ENCODE results near the gene TEX9.
"Not testable (repeated sequence)": the region's sequence is repeated elsewhere in the genome, so short reads cannot be mapped to it uniquely, and the experiment has no call there.

Gene TEX9

GRCh38 chr15:56393277-56393676 is 28.1 kb downstream of the TEX9 start:
- no peaks in the 10 kb centered on the region for H3K4me1 ChIP-seq (ENCODE audit: control insufficient read depth, insufficient read depth, low read length, unreplicated experiment)
- H2AFZ ChIP-seq (ENCODE audit: low read length, unreplicated experiment) = no peak overlapping the region
- H3K79me2 ChIP-seq (ENCODE audit: control insufficient read depth, insufficient read depth, low read length, unreplicated experiment) = no peaks in the 10 kb centered on the region
- no peak overlapping the region for H3K4me3 ChIP-seq (ENCODE audit: low read depth, low read length)
- H3K27ac ChIP-seq (ENCODE audit: low read depth, low read length) = no peak overlapping the region
- H3K36me3 ChIP-seq (ENCODE audit: insufficient read depth, low read length) = no peaks in the 10 kb centered on the region
- H3K27me3 ChIP-seq (ENCODE audit: insufficient read depth, low read length) = no peaks in the 10 kb centered on the region

- no peaks in the 10 kb centered on the region for H3K36me3 ChIP-seq (ENCODE audit: insufficient read depth, low read length)
- H3K79me2 ChIP-seq (ENCODE audit: control insufficient read depth, insufficient read depth, low read length, unreplicated experiment) = no peaks in the 10 kb centered on the region
- H2AFZ ChIP-seq (ENCODE audit: low read length, unreplicated experiment) = no peak overlapping the region
- no peak overlapping the region for H3K27ac ChIP-seq (ENCODE audit: low read depth, low read length)
- H3K4me3 ChIP-seq (ENCODE audit: low read depth, low read length) = no peak overlapping the region
- H3K4me1 ChIP-seq (ENCODE audit: control insufficient read depth, insufficient read depth, low read length, unreplicated experiment) = no peaks in the 10 kb centered on the region
- H3K27me3 ChIP-seq (ENCODE audit: insufficient read depth, low read length) = no peaks in the 10 kb centered on the region
Observed at GRCh38 chr15:56394909-56395308, 29.7 kb downstream of the TEX9 start.

- H3K27ac ChIP-seq (ENCODE audit: low read depth, low read length); H2AFZ ChIP-seq (ENCODE audit: low read length, unreplicated experiment); H3K4me1 ChIP-seq (ENCODE audit: control insufficient read depth, insufficient read depth, low read length, unreplicated experiment); H3K79me2 ChIP-seq (ENCODE audit: control insufficient read depth, insufficient read depth, low read length, unreplicated experiment); H3K4me3 ChIP-seq (ENCODE audit: low read depth, low read length); H3K27me3 ChIP-seq (ENCODE audit: insufficient read depth, low read length); H3K36me3 ChIP-seq (ENCODE audit: insufficient read depth, low read length): not testable (repeated sequence)
Observed at GRCh38 chr15:56397325-56397724, 32.1 kb downstream of the TEX9 start.

- not testable (repeated sequence) for H3K27me3 ChIP-seq (ENCODE audit: insufficient read depth, low read length); H3K36me3 ChIP-seq (ENCODE audit: insufficient read depth, low read length); H3K4me1 ChIP-seq (ENCODE audit: control insufficient read depth, insufficient read depth, low read length, unreplicated experiment); H3K4me3 ChIP-seq (ENCODE audit: low read depth, low read length); H2AFZ ChIP-seq (ENCODE audit: low read length, unreplicated experiment); H3K27ac ChIP-seq (ENCODE audit: low read depth, low read length); H3K79me2 ChIP-seq (ENCODE audit: control insufficient read depth, insufficient read depth, low read length, unreplicated experiment)
Observed at GRCh38 chr15:56399209-56399608, 34.0 kb downstream of the TEX9 start.

GRCh38 chr15:56410721-56411120 is 45.5 kb downstream of the TEX9 start:
- H3K4me3 ChIP-seq (ENCODE audit: low read depth, low read length) = no peak overlapping the region
- H3K27ac ChIP-seq (ENCODE audit: low read depth, low read length) = no peak overlapping the region
- H3K27me3 ChIP-seq (ENCODE audit: insufficient read depth, low read length) = no peaks in the 10 kb centered on the region
- no peaks in the 10 kb centered on the region for H3K79me2 ChIP-seq (ENCODE audit: control insufficient read depth, insufficient read depth, low read length, unreplicated experiment)
- H3K36me3 ChIP-seq (ENCODE audit: insufficient read depth, low read length) = no peaks in the 10 kb centered on the region
- H2AFZ ChIP-seq (ENCODE audit: low read length, unreplicated experiment) = no peak overlapping the region
- H3K4me1 ChIP-seq (ENCODE audit: control insufficient read depth, insufficient read depth, low read length, unreplicated experiment) = no peaks in the 10 kb centered on the region

- no peak overlapping the region for H3K4me3 ChIP-seq (ENCODE audit: low read depth, low read length)
- no peak overlapping the region for H3K27ac ChIP-seq (ENCODE audit: low read depth, low read length)
- H2AFZ ChIP-seq (ENCODE audit: low read length, unreplicated experiment) = no peak overlapping the region
- H3K36me3 ChIP-seq (ENCODE audit: insufficient read depth, low read length) = no peaks in the 10 kb centered on the region
- no peaks in the 10 kb centered on the region for H3K79me2 ChIP-seq (ENCODE audit: control insufficient read depth, insufficient read depth, low read length, unreplicated experiment)
- H3K27me3 ChIP-seq (ENCODE audit: insufficient read depth, low read length) = no peaks in the 10 kb centered on the region
- H3K4me1 ChIP-seq (ENCODE audit: control insufficient read depth, insufficient read depth, low read length, unreplicated experiment) = no peaks in the 10 kb centered on the region
Observed at GRCh38 chr15:56411122-56411749, 46.0 kb downstream of the TEX9 start.

DNA sequence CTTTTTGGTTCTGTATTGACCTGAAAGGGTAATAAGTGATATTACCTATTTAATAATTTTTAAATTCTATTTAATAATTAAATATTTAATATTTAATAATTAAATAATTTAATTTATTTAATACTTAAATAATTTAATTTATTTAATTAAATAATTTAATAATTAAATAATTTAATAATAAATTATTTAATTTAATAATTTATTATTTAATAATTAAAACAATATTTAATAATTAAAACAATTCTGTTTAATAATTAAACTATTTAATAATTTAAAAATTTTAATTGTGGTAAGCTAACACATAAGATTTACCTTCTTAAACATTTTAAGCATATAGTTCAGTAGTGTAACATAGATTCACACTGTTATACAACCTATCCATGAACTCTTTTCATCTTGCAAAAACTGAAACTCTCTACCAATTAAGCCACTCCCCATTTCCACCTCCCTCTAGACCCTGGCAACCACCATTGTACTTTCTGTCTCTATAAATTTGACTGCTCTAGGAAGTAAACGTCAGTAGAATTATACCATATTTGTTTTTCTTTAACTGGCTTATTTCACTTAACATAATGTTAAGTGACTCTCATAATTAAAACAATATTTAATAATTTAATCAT is 48.0 kb downstream of the TEX9 start:
- not testable (repeated sequence) for H3K27me3 ChIP-seq (ENCODE audit: insufficient read depth, low read length)

GRCh38 chr15:56425276-56425675 is 60.0 kb downstream of the TEX9 start:
- no peaks in the 10 kb centered on the region for H3K79me2 ChIP-seq (ENCODE audit: control insufficient read depth, insufficient read depth, low read length, unreplicated experiment)
- H3K27ac ChIP-seq (ENCODE audit: low read depth, low read length) = no peak overlapping the region
- no peak overlapping the region for H3K4me3 ChIP-seq (ENCODE audit: low read depth, low read length)
- no peak overlapping the region for H2AFZ ChIP-seq (ENCODE audit: low read length, unreplicated experiment)
- H3K27me3 ChIP-seq (ENCODE audit: insufficient read depth, low read length) = no peaks in the 10 kb centered on the region
- H3K36me3 ChIP-seq (ENCODE audit: insufficient read depth, low read length) = peaks cover 6% of the 10 kb centered on the region
- H3K4me1 ChIP-seq (ENCODE audit: control insufficient read depth, insufficient read depth, low read length, unreplicated experiment) = no peaks in the 10 kb centered on the region

More for the DNA sequence above, 48.0 kb downstream of the TEX9 start:
- H2AFZ ChIP-seq (ENCODE audit: low read length, unreplicated experiment); H3K36me3 ChIP-seq (ENCODE audit: insufficient read depth, low read length); H3K4me3 ChIP-seq (ENCODE audit: low read depth, low read length); H3K4me1 ChIP-seq (ENCODE audit: control insufficient read depth, insufficient read depth, low read length, unreplicated experiment); H3K79me2 ChIP-seq (ENCODE audit: control insufficient read depth, insufficient read depth, low read length, unreplicated experiment); H3K27ac ChIP-seq (ENCODE audit: low read depth, low read length): not testable (repeated sequence)

- Histone ChIP-seq H3K36me3 (ENCODE audit: insufficient read depth, low read length) (peaks cover 6% of the 10 kb centered on the region), H3K4me1 (ENCODE audit: control insufficient read depth, insufficient read depth, low read length, unreplicated experiment) (no peaks in the 10 kb centered on the region), H3K4me3 (ENCODE audit: low read depth, low read length) (no peak overlapping the region), H3K79me2 (ENCODE audit: control insufficient read depth, insufficient read depth, low read length, unreplicated experiment) (no peaks in the 10 kb centered on the region), H3K27me3 (ENCODE audit: insufficient read depth, low read length) (no peaks in the 10 kb centered on the region), H2AFZ (ENCODE audit: low read length, unreplicated experiment) (no peak overlapping the region), H3K27ac (ENCODE audit: low read depth, low read length) (no peak overlapping the region)
Observed at GRCh38 chr15:56425976-56426375, 60.8 kb downstream of the TEX9 start.

GRCh38 chr15:56428821-56429458 is 63.7 kb downstream of the TEX9 start:
- Histone ChIP-seq H3K27me3 (ENCODE audit: insufficient read depth, low read length) (no peaks in the 10 kb centered on the region), H3K79me2 (ENCODE audit: control insufficient read depth, insufficient read depth, low read length, unreplicated experiment) (no peaks in the 10 kb centered on the region), H2AFZ (ENCODE audit: low read length, unreplicated experiment) (no peak overlapping the region), H3K4me1 (ENCODE audit: control insufficient read depth, insufficient read depth, low read length, unreplicated experiment) (no peaks in the 10 kb centered on the region), H3K27ac (ENCODE audit: low read depth, low read length) (no peak overlapping the region), H3K4me3 (ENCODE audit: low read depth, low read length) (no peak overlapping the region), H3K36me3 (ENCODE audit: insufficient read depth, low read length) (peaks cover 6% of the 10 kb centered on the region)

GRCh38 chr15:56432304-56432703 is 67.1 kb downstream of the TEX9 start:
- Histone ChIP-seq H3K4me3 (ENCODE audit: low read depth, low read length) (no peak overlapping the region), H3K79me2 (ENCODE audit: control insufficient read depth, insufficient read depth, low read length, unreplicated experiment) (no peaks in the 10 kb centered on the region), H3K36me3 (ENCODE audit: insufficient read depth, low read length) (no peaks in the 10 kb centered on the region), H2AFZ (ENCODE audit: low read length, unreplicated experiment) (no peak overlapping the region), H3K27ac (ENCODE audit: low read depth, low read length) (no peak overlapping the region), H3K27me3 (ENCODE audit: insufficient read depth, low read length) (no peaks in the 10 kb centered on the region), H3K4me1 (ENCODE audit: control insufficient read depth, insufficient read depth, low read length, unreplicated experiment) (no peaks in the 10 kb centered on the region)
